GM18505 (cell line): ENCODE measurements around the gene MTCL1.

Experiments used
- ATAC-seq: cut with Tn5 transposase; IDR thresholded peaks from one replicate; pipeline ENCODE4 v1.9.1; 2021; ENCODE audit not compliant: unreplicated experiment
- POLR2A ChIP-seq: IDR thresholded peaks from 4 replicates; pipeline ENCODE4 v1.6.1; 2011; ENCODE audit warnings: borderline replicate concordance; ENCODE audit not compliant: insufficient read depth, insufficient read length; ENCODE audit errors: extremely low read depth

MTCL1 gene

DNA sequence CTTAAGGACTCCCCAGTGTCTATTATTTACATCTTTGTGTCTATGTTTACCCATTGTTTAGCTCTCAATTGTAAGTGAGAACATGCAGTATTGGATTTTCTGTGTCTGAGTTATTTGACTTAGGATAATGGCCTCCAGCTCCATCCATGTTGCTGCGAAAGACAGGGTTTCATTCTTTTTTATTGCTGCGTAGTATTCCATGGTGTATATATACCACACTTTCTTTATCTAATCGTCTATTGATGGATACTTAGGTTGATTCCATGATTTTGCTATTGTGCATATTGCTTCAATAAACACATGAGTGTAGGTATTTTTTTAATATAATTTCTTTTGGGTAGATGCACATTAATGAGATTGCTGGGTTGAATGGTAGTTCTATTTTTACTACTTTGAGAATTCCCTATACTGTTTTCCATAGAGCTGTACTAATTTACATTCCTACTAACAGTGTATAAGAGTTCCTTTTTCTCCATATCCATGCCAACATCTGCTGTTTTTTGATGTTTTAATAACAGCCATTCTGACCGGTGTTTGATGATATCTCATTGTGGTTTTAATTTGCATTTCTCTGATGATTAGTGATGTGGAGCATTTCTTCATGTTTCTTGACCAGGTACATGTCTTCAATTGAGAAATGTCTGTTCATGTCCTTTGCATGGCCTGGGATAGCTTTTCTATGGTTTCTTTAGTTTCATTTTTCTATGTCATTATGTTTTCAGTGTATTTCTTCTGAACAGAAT is 21.8 kb downstream of the MTCL1 start:
- ATAC-seq: no peak
- TF ChIP-seq POLR2A: no peak

- TF ChIP-seq POLR2A: no peak
- no peak for ATAC-seq
Measured at GRCh38 chr18:8730080-8730827, 24.9 kb downstream of the MTCL1 start.

- no peak for ATAC-seq
- TF ChIP-seq POLR2A: no peak
Measured at GRCh38 chr18:8732442-8733360, 27.3 kb downstream of the MTCL1 start.

DNA sequence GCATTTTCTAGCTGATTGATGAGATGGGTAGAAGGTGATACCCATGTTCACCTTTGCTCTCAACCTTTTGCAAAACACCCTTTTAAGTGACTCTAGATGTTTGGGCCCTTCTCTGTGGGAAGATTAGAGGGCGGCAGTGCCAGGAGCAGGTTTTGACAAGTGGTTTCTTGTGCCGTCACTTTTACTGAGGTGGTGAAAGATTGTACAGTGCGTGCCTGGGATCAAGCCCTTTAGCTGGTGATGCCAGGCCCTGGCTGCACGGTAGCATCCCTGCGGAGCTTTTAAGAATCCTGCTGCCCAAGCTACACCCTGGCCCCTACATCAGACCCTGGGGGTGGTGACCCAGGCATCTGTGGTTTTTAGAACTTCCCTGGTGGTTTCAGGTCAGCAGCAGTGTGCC is 29.1 kb downstream of the MTCL1 start:
- no peak for ATAC-seq
- no peak for TF ChIP-seq POLR2A

GRCh38 chr18:8735274-8735673 is 29.9 kb downstream of the MTCL1 start:
- no peak for ATAC-seq
- TF ChIP-seq POLR2A: no peak

GRCh38 chr18:8741117-8741516 is 35.8 kb downstream of the MTCL1 start:
- no peak for ATAC-seq
- no peak for TF ChIP-seq POLR2A

DNA sequence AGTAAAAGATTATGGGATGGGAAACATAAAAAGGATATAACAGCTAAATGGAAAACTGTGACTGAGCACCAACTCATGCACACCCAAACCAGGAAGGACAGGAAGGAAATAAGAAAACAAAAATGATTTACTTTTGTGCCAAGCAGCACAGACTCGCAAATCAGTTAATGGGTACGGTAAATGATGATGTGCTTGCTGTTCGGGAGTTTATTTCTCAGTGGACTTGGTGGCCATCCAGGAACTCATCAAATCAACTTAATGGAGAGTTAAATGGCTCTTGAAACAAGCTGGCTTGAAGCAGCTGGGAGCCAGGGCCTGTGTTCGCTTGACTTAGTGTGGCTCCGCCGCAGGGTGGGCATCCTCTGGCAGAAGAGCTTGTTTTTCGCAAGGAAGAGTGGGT is 36.2 kb downstream of the MTCL1 start:
- no peak for TF ChIP-seq POLR2A
- no peak for ATAC-seq

DNA sequence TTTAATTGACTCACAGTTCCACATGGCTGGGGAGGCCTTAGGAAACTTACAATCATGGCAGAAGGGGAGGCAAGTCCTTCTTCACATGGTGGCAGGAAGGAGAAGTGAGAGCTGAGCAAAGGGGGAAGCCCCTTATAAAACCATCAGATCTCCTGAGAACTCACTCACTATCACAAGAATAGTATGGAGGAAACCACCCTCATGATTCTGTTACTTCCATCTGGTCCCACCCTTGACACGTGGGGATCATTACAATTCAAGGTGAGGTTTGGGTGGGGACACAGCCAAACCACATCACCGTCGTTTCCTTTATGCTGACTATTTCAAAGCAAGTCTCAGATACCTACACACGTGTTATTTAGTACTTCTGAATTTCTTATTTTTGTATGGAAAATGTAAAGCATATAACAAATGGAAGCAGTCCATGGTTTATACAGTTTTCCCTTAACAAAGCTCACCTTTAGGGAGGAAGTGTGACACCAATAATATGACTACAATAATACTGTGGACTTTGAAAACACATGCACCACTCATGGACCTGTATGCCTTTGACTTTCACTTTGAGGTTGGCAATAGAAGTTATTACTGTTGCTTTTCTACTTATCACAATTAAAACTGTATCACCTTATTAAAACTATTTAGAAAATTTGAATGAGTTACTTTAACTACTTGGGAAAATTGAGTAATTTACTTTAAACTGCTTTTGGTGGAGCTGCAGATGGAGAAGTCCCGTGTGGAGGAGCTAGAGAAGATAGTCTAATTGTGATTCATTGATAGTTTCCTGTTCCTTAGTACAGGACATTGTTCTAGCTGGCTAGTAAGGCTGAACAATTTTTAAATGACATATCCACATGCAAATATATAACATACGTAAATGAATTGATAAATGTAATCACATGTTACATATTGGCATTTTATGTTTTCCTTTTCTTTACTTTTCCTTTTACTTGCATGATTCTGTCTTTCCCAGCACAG is 37.3 kb downstream of the MTCL1 start:
- no peak for ATAC-seq
- TF ChIP-seq POLR2A: no peak

DNA sequence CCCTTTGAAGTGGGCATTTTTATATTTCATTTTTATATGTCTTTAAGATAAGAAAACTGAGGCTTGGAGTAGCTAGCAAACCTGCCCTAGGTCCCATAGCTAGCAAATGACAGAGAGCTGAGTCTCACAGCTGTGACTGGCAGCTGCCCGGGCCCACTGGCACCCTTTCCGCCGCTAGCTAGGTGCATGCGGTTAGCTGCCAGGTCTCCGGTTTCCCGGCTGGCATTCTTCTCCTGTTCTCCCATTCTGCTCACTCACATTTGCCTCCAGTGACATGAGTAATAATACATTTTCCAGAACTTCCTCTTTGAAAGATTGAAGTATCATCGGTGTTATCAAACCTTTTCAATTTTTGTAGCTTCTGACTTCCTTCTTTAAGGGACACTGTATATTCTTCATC is 38.7 kb downstream of the MTCL1 start:
- no peak for TF ChIP-seq POLR2A
- no peak for ATAC-seq

- TF ChIP-seq POLR2A: no peak
- ATAC-seq: no peak
Measured at GRCh38 chr18:8744656-8745055, 39.3 kb downstream of the MTCL1 start.

DNA sequence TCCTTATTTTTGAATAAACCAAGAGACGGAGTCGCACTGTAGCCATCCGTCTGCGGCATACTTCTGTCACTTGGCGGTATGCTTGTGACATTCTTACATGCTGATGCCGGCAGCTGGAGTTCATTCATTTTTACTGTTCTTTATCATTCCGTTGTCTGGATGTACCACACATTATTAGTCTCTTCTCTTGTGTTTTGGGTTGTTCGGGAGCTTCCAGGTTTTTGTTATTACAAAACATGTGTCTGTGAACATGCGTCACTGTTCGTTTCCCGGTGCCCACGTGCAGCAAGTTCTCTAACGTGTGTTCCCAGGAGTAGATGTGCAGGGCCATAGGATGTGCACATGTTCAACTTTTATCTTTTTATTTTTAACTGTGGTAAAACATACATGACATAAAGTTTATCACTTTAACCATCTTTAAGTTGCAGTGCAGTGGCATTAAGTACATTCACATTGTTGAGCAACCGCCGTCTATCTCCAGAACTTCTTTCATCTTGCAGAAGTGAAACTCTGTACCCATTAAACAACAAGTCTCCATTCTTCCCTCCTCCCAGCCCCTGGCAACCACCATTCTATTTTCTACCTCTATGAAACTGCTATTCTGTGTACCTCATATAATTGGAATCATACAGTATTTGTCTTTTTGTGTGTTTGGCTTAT is 40.1 kb downstream of the MTCL1 start:
- ATAC-seq: no peak
- no peak for TF ChIP-seq POLR2A

DNA sequence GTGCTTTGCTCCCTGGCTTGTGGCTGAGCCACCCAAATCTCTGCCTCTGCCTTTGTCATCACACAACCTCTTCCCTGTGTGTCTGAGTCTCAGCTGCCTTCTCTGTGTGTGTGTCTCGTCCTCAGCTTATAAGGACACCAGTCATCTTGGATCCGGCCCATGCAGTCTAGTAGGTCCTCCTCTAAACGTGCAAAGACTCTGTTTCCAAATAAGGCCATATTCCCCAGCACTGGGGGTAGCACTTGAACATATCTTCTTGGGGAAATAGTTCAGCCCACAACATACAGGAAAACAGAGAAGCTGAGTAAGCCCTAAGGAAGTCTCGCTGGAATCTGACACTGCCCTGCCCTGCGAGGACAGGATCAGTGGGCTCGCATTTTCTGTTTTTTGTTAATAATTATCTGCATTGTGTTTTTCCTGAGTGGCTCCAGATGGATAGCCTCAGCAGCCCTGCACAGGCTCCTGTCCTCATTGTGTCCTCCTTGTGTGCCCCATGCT is 42.1 kb downstream of the MTCL1 start:
- TF ChIP-seq POLR2A: no peak
- no peak for ATAC-seq
